ENCODE measurements around the gene CEBPB. TPM values are rescaled to one million over a fixed set of nuclear protein-coding genes. Genes with fewer than 3 reads are reported as not detected.

The CEBPB gene
- total RNA-seq, 1 experiment from 2014 or later, result 22.6 TPM

- Mint-ChIP-seq H3K27me3 (ENCODE audit: low read depth) (no peaks in the 10 kb centered on the region; the same call in 1 of the 2 replicates), H3K36me3 (ENCODE audit: insufficient read depth in 1 of 3, low read depth in 3 of 3) (no peaks in the 10 kb centered on the region), H3K4me1 (peaks cover 0 to 2% of the 10 kb centered on the region in 2 experiments; a peak in 1 of 4 replicates), H3K27ac (no peak overlapping the region), H3K9me3 (no peaks in the 10 kb centered on the region), H3K4me3 (no peak overlapping the region)
- Histone ChIP-seq H3K79me2 (ENCODE audit: insufficient read depth, low read length) (no peaks in the 10 kb centered on the region), H3K9me3 (ENCODE audit: control insufficient read depth, low read depth, low read length) (no peaks in the 10 kb centered on the region), H2BK5ac (ENCODE audit: insufficient read length, low read length) (no peak overlapping the region), H4K5ac (ENCODE audit: insufficient read length, low read depth, low read length) (no peak overlapping the region), H2BK12ac (ENCODE audit: insufficient read length, low read depth, low read length) (no peak overlapping the region), H2AK5ac (ENCODE audit: insufficient read length, low read length) (no peak overlapping the region), H4K8ac (replicated peaks; ENCODE audit: insufficient read length, low read depth, low read length) (no peak overlapping the region), H3K18ac (ENCODE audit: insufficient read length, low read depth, low read length) (no peak overlapping the region), H3K4me2 (ENCODE audit: insufficient read depth, insufficient read length, low read length) (no peak overlapping the region), H4K91ac (ENCODE audit: insufficient read length, low read depth, low read length) (no peak overlapping the region), H3K9ac (ENCODE audit: extremely low read depth, insufficient read length, low read length) (no peak overlapping the region), H3K4me1 (ENCODE audit: insufficient read depth, low read length) (no peaks in the 10 kb centered on the region), H3K27me3 (ENCODE audit: insufficient read depth, low read length) (no peaks in the 10 kb centered on the region), H3T11ph (ENCODE audit: low read length) (no peak overlapping the region), H2BK15ac (ENCODE audit: low read depth, low read length) (no peak overlapping the region), H2BK120ac (ENCODE audit: low read depth, low read length, poor library complexity, severe bottlenecking) (no peak overlapping the region), H3K56ac (ENCODE audit: insufficient read length, low read depth, low read length) (no peak overlapping the region), H3K23me2 (ENCODE audit: insufficient read length, low read depth, low read length, poor library complexity, severe bottlenecking) (no peaks in the 10 kb centered on the region), H3K27ac (ENCODE audit: insufficient read length, low read depth, low read length) (no peak overlapping the region), H2BK20ac (ENCODE audit: low read depth, low read length, poor library complexity, severe bottlenecking) (no peak overlapping the region), H2AFZ (ENCODE audit: low read length) (no peak overlapping the region), H3K79me1 (ENCODE audit: insufficient read depth, low read depth, low read length, poor library complexity, severe bottlenecking) (no peaks in the 10 kb centered on the region), H3K23ac (ENCODE audit: insufficient read length, low read depth, low read length) (no peak overlapping the region), H4K20me1 (ENCODE audit: control insufficient read depth, insufficient read depth, insufficient read length) (no peaks in the 10 kb centered on the region), H3K4ac (ENCODE audit: low read depth, low read length) (no peak overlapping the region), H3K14ac (ENCODE audit: insufficient read depth, low read length) (no peak overlapping the region)
- TF ChIP-seq, protein P1, sequence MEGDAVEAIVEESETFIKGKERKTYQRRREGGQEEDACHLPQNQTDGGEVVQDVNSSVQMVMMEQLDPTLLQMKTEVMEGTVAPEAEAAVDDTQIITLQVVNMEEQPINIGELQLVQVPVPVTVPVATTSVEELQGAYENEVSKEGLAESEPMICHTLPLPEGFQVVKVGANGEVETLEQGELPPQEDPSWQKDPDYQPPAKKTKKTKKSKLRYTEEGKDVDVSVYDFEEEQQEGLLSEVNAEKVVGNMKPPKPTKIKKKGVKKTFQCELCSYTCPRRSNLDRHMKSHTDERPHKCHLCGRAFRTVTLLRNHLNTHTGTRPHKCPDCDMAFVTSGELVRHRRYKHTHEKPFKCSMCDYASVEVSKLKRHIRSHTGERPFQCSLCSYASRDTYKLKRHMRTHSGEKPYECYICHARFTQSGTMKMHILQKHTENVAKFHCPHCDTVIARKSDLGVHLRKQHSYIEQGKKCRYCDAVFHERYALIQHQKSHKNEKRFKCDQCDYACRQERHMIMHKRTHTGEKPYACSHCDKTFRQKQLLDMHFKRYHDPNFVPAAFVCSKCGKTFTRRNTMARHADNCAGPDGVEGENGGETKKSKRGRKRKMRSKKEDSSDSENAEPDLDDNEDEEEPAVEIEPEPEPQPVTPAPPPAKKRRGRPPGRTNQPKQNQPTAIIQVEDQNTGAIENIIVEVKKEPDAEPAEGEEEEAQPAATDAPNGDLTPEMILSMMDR (conservative IDR thresholded peaks at IDR 0.05), result no peak
- no peak for DNase-seq
- no CpG with 5 or more reads among the region's 6 CpGs for WGBS (ENCODE audit: extremely low coverage, insufficient read length, low lambda C conversion rate)
Observed at GRCh38 chr20:50231854-50232253, 41.2 kb downstream of the CEBPB start.
